CD4-positive, CD25-positive, alpha-beta regulatory T cell (primary cell): Measurements from ENCODE around the gene PSMD5. TPM values are rescaled to one million over a fixed set of nuclear protein-coding genes. Genes with fewer than 3 reads are reported as not detected.
"Not testable (repeated sequence)": the region's sequence is repeated elsewhere in the genome, so short reads cannot be mapped to it uniquely, and the experiment has no call there.

Experiments used
- ATAC-seq, 2 donors: fragments of 150-1000 bp; cut with Tn5 transposase; one replicate each; pipeline ENCODE4 v1.10.0; 2021; ENCODE audit warnings: low read depth in 2 of 2, moderate number of reproducible peaks in 2 of 2, moderate library complexity in 1 of 2
- DNase-seq, 3 donors: peaks; one replicate each; pipeline versions ENCODE4 v3.0.0 to v3.0.0-alpha.2; 2012 to 2022; ENCODE audit warnings: mixed read lengths in 1 of 3
- H3K27ac ChIP-seq: one replicate; pipeline ENCODE4 v1.7.0; 2013; ENCODE audit warnings: mild to moderate bottlenecking, low read length; ENCODE audit not compliant: insufficient read depth, poor library complexity, severe bottlenecking
- H3K27me3 ChIP-seq: one replicate; pipeline ENCODE4 v1.7.0; 2013; ENCODE audit warnings: low read length; ENCODE audit not compliant: control insufficient read depth, insufficient read depth
- H3K36me3 ChIP-seq: one replicate; pipeline ENCODE4 v1.7.0; 2013; ENCODE audit warnings: mild to moderate bottlenecking, low read length, moderate library complexity; ENCODE audit not compliant: control insufficient read depth, insufficient read depth
- H3K4me1 ChIP-seq: 2 replicates; pipeline ENCODE4 v1.7.0; 2013; ENCODE audit warnings: mild to moderate bottlenecking, low read length; ENCODE audit not compliant: insufficient read depth, control insufficient read depth, poor library complexity, severe bottlenecking
- H3K4me3 ChIP-seq: one replicate; pipeline ENCODE4 v1.7.0; 2013; ENCODE audit warnings: low read depth, mild to moderate bottlenecking, low read length, moderate library complexity
- H3K9me3 ChIP-seq, 2 experiments: 1 replicate in 1 of 2; 2 replicates in 1 of 2; pipeline ENCODE4 v1.7.0; 2013; ENCODE audit warnings: low read length in 2 of 2, mild to moderate bottlenecking in 1 of 2, moderate library complexity in 1 of 2; ENCODE audit not compliant: control insufficient read depth in 2 of 2
- H3K27ac Mint-ChIP-seq, 3 donors: one replicate each; pipeline ENCODE4 v1.8.0; 2020 to 2022; ENCODE audit warnings: mild to moderate bottlenecking in 3 of 3, mixed read lengths in 3 of 3, moderate library complexity in 2 of 3
- H3K27me3 Mint-ChIP-seq: one replicate; pipeline ENCODE4 v1.8.0; 2022; ENCODE audit warnings: mild to moderate bottlenecking, mixed read lengths
- H3K36me3 Mint-ChIP-seq: one replicate; pipeline ENCODE4 v1.8.0; 2020; ENCODE audit warnings: mixed read lengths
- H3K4me1 Mint-ChIP-seq, 4 donors: one replicate each; pipeline ENCODE4 v1.8.0; 2020 to 2022; ENCODE audit warnings: mixed read lengths in 4 of 4, mild to moderate bottlenecking in 1 of 4
- H3K4me3 Mint-ChIP-seq, 4 donors: one replicate each; pipeline ENCODE4 v1.8.0; 2020 to 2022; ENCODE audit warnings: mild to moderate bottlenecking in 4 of 4, mixed read lengths in 4 of 4, moderate library complexity in 3 of 4
- H3K9me3 Mint-ChIP-seq, 7 donors: one replicate each; pipeline ENCODE4 v1.8.0; 2020 to 2022; ENCODE audit warnings: mixed read lengths in 7 of 7, mild to moderate bottlenecking in 3 of 7, moderate library complexity in 2 of 7
- polyA plus RNA-seq, 4 donors: library from polyadenylated mRNA; unstranded; fragments of 300-500 nt; fragmentation: Illumina TruSeq; gene quantifications; one replicate each; pipeline ENCODE4 v1.2.3, GENCODE V29; 2021
- total RNA-seq: library from RNA; stranded (reverse); gene quantifications from one replicate; pipeline ENCODE4 v1.2.3, GENCODE V29; 2022

PSMD5 gene
- total and polyA plus RNA-seq, 5 donors from 2014 or later = 27.0 to 44.0 (median 30.4) TPM

- ATAC-seq (no peak), DNase-seq (no peak)
- H3K36me3 ChIP-seq = peaks cover 74% of the 10 kb centered on the region
- H3K4me3 ChIP-seq = no peak overlapping the region
- no peak overlapping the region for H3K27ac ChIP-seq
- no peaks in the 10 kb centered on the region for H3K27me3 Mint-ChIP-seq
- H3K36me3 Mint-ChIP-seq = peaks cover 48% of the 10 kb centered on the region
- H3K9me3 ChIP-seq = no peaks in the 10 kb centered on the region
- peak overlapping the region in 1 of 3 donors; percentile 68 for H3K27ac Mint-ChIP-seq
- no peaks in the 10 kb centered on the region for H3K4me1 ChIP-seq
- H3K9me3 Mint-ChIP-seq = no peaks in the 10 kb centered on the region
- no peaks in the 10 kb centered on the region for H3K27me3 ChIP-seq
- no peak overlapping the region for H3K4me3 Mint-ChIP-seq
- peaks cover 3 to 6% (median 5%) of the 10 kb centered on the region in 4 donors for H3K4me1 Mint-ChIP-seq
Observed at GRCh38 chr9:120829650-120830049, 13.1 kb downstream of the PSMD5 start.

- H3K4me3 Mint-ChIP-seq = no peak overlapping the region
- H3K27ac Mint-ChIP-seq = peak overlapping the region in 1 of 3 donors; percentile 43
- ATAC-seq (no peak), DNase-seq (no peak)
- Histone ChIP-seq H3K9me3 (no peaks in the 10 kb centered on the region), H3K27ac (no peak overlapping the region), H3K27me3 (no peaks in the 10 kb centered on the region), H3K36me3 (peaks cover 59% of the 10 kb centered on the region), H3K4me3 (no peak overlapping the region), H3K4me1 (no peaks in the 10 kb centered on the region)
- peaks cover 60% of the 10 kb centered on the region for H3K36me3 Mint-ChIP-seq
- no peaks in the 10 kb centered on the region for H3K9me3 Mint-ChIP-seq
- H3K4me1 Mint-ChIP-seq = peaks cover 0 to 14% (median 3%) of the 10 kb centered on the region in 4 donors
- H3K27me3 Mint-ChIP-seq = no peaks in the 10 kb centered on the region
Observed at GRCh38 chr9:120820095-120820494, 22.6 kb downstream of the PSMD5 start.

- H3K9me3 Mint-ChIP-seq = no peaks in the 10 kb centered on the region
- Histone ChIP-seq H3K27me3 (no peaks in the 10 kb centered on the region), H3K4me3 (no peak overlapping the region), H3K4me1 (no peaks in the 10 kb centered on the region), H3K36me3 (peaks cover 48% of the 10 kb centered on the region), H3K9me3 (no peaks in the 10 kb centered on the region), H3K27ac (no peak overlapping the region)
- ATAC-seq (no peak), DNase-seq (no peak)
- H3K27me3 Mint-ChIP-seq = no peaks in the 10 kb centered on the region
- H3K4me3 Mint-ChIP-seq = no peak overlapping the region
- peaks cover 0 to 17% (median 2%) of the 10 kb centered on the region in 4 donors for H3K4me1 Mint-ChIP-seq
- peaks cover 49% of the 10 kb centered on the region for H3K36me3 Mint-ChIP-seq
- no peak overlapping the region for H3K27ac Mint-ChIP-seq
Observed at GRCh38 chr9:120818595-120818994, 24.1 kb downstream of the PSMD5 start.

GRCh38 chr9:120815075-120815474, 27.6 kb downstream of the PSMD5 start:
- no peaks in the 10 kb centered on the region for H3K27me3 ChIP-seq
- ATAC-seq (no peak), DNase-seq (no peak)
- no peaks in the 10 kb centered on the region for H3K27me3 Mint-ChIP-seq
- H3K36me3 Mint-ChIP-seq = peaks cover 35% of the 10 kb centered on the region
- no peak overlapping the region for H3K27ac ChIP-seq
- H3K9me3 Mint-ChIP-seq = peaks cover 0 to 8% (median 2%) of the 10 kb centered on the region in 7 donors
- no peaks in the 10 kb centered on the region for H3K4me1 ChIP-seq
- peaks cover 0 to 17% (median under 1%) of the 10 kb centered on the region in 4 donors for H3K4me1 Mint-ChIP-seq
- no peak overlapping the region for H3K4me3 ChIP-seq
- no peaks in the 10 kb centered on the region for H3K9me3 ChIP-seq
- peaks cover 30% of the 10 kb centered on the region for H3K36me3 ChIP-seq
- H3K27ac Mint-ChIP-seq = no peak overlapping the region
- no peak overlapping the region for H3K4me3 Mint-ChIP-seq

- Mint-ChIP-seq H3K9me3 (peaks cover 0 to 50% (median 25%) of the 10 kb centered on the region in 7 donors), H3K4me1 (peaks cover 0 to 6% (median 0%) of the 10 kb centered on the region in 4 donors), H3K27me3 (no peaks in the 10 kb centered on the region), H3K4me3 (peak overlapping the region in 1 of 4 donors; percentile 41), H3K27ac (no peak overlapping the region), H3K36me3 (peaks cover 18% of the 10 kb centered on the region)
- H3K27ac ChIP-seq = no peak overlapping the region
- H3K27me3 ChIP-seq = no peaks in the 10 kb centered on the region
- H3K4me1 ChIP-seq = no peaks in the 10 kb centered on the region
- peaks cover 3% of the 10 kb centered on the region for H3K36me3 ChIP-seq
- ATAC-seq = no peak
- no peak for DNase-seq
- H3K9me3 ChIP-seq = peaks cover 21 to 23% of the 10 kb centered on the region in 2 experiments
- H3K4me3 ChIP-seq = no peak overlapping the region
Observed at GRCh38 chr9:120808931-120809330, 33.8 kb downstream of the PSMD5 start.

- no peaks in the 10 kb centered on the region for H3K27me3 ChIP-seq
- DNase-seq (no peak), ATAC-seq (no peak)
- no peaks in the 10 kb centered on the region for H3K4me1 ChIP-seq
- no peak overlapping the region for H3K4me3 ChIP-seq
- peaks cover 21 to 23% of the 10 kb centered on the region in 2 experiments for H3K9me3 ChIP-seq
- Mint-ChIP-seq H3K36me3 (peaks cover 21% of the 10 kb centered on the region), H3K9me3 (peaks cover 0 to 50% (median 25%) of the 10 kb centered on the region in 7 donors), H3K4me3 (no peak overlapping the region), H3K27me3 (no peaks in the 10 kb centered on the region), H3K27ac (no peak overlapping the region), H3K4me1 (peaks cover 0 to 6% (median 0%) of the 10 kb centered on the region in 4 donors)
- peaks cover 3% of the 10 kb centered on the region for H3K36me3 ChIP-seq
- H3K27ac ChIP-seq = no peak overlapping the region
Observed at GRCh38 chr9:120807607-120808379, 34.9 kb downstream of the PSMD5 start.

- DNase-seq, H3K27me3 Mint-ChIP-seq, H3K4me1 ChIP-seq, H3K27me3 ChIP-seq, H3K27ac Mint-ChIP-seq, H3K4me1 Mint-ChIP-seq, ATAC-seq, H3K4me3 ChIP-seq, H3K27ac ChIP-seq, H3K36me3 ChIP-seq, H3K4me3 Mint-ChIP-seq: not testable (repeated sequence)
- Mint-ChIP-seq H3K36me3 (peaks cover 19% of the 10 kb centered on the region), H3K9me3 (peaks cover 0 to 43% (median 19%) of the 10 kb centered on the region in 7 donors)
- H3K9me3 ChIP-seq = peaks cover 21 to 23% of the 10 kb centered on the region in 2 experiments
Observed at GRCh38 chr9:120804784-120805363, 37.8 kb downstream of the PSMD5 start.
